ENCODE measurements around the gene KCTD7. TPM values are rescaled to one million over a fixed set of nuclear protein-coding genes. Genes with fewer than 3 reads are reported as not detected.

Gene KCTD7
- total RNA-seq, 1 experiment from 2014 or later = 5.5 TPM

- H3K27ac Mint-ChIP-seq (ENCODE audit: unreplicated experiment) = no peak overlapping the region
- H3K27me3 Mint-ChIP-seq (ENCODE audit: unreplicated experiment) = no peaks in the 10 kb centered on the region
- TF ChIP-seq CTCF (IDR thresholded peaks at IDR 0.05; ENCODE audit: unreplicated experiment) = no peak
- intact Hi-C loops (cut with micrococcal nuclease; ENCODE audit: unreplicated experiment) = no loop called here
- peaks cover 8% of the 10 kb centered on the region for H3K4me1 Mint-ChIP-seq (ENCODE audit: low read depth, unreplicated experiment)
- H3K4me3 Mint-ChIP-seq (ENCODE audit: low read depth, unreplicated experiment) = no peak overlapping the region
- no peak for DNase-seq
- H3K9me3 Mint-ChIP-seq (ENCODE audit: low read depth, unreplicated experiment) = no peaks in the 10 kb centered on the region
- CTCF ChIA-PET = no interaction called here
- no TSS peak for BruUV-seq (replicated peaks)
- H3K36me3 Mint-ChIP-seq (ENCODE audit: insufficient read depth, unreplicated experiment) = peaks cover 24% of the 10 kb centered on the region
These were observed 29.1 kb downstream of the KCTD7 start for GRCh38 chr7:66657798-66658197.

DNA sequence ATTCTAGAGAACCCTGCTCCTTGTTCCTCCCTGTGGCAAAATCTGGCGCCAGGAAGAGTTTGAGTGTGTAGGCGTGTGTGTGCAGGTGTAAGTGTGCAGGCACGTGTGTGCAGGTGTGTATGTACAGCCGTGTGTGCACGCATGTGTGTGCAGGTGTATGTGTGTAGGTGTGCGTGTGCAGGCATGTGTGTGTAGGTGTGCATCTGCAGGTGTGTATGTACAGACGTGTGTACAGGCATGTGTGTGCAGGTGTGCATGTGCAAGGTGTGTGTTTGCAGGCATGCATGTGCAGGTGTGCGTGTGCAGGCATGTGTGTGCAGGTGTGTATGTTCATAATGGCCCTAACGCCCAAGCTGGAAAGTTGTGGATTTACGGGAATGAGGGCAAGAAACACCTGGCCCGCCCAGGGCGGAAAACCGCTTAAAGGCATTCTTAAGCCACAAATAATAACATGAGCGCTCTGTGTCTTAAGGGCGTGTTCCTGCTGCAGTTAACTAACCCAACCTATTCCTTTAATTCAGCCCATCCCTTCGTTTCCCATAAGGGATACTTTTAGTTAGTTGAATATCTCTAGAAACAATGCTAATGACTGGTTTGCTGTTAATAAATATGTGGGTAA, 34.1 kb downstream of the KCTD7 start:
- CTCF ChIA-PET = no interaction called here
- Mint-ChIP-seq H3K4me3 (ENCODE audit: low read depth, unreplicated experiment) (no peak overlapping the region), H3K27me3 (ENCODE audit: unreplicated experiment) (no peaks in the 10 kb centered on the region), H3K9me3 (ENCODE audit: low read depth, unreplicated experiment) (no peaks in the 10 kb centered on the region), H3K36me3 (ENCODE audit: insufficient read depth, unreplicated experiment) (peaks cover 4% of the 10 kb centered on the region), H3K27ac (ENCODE audit: unreplicated experiment) (no peak overlapping the region), H3K4me1 (ENCODE audit: low read depth, unreplicated experiment) (no peaks in the 10 kb centered on the region)
- no TSS peak for BruUV-seq (replicated peaks)
- TF ChIP-seq CTCF (IDR thresholded peaks at IDR 0.05; ENCODE audit: unreplicated experiment) = no peak
- intact Hi-C loops (cut with micrococcal nuclease; ENCODE audit: unreplicated experiment) = no loop called here
- DNase-seq = no peak

GRCh38 chr7:66664590-66665293, 36.1 kb downstream of the KCTD7 start:
- TF ChIP-seq CTCF (IDR thresholded peaks at IDR 0.05; ENCODE audit: unreplicated experiment) = no peak
- Mint-ChIP-seq H3K9me3 (ENCODE audit: low read depth, unreplicated experiment) (no peaks in the 10 kb centered on the region), H3K36me3 (ENCODE audit: insufficient read depth, unreplicated experiment) (peaks cover 4% of the 10 kb centered on the region), H3K27ac (ENCODE audit: unreplicated experiment) (no peak overlapping the region), H3K4me1 (ENCODE audit: low read depth, unreplicated experiment) (no peaks in the 10 kb centered on the region), H3K27me3 (ENCODE audit: unreplicated experiment) (no peaks in the 10 kb centered on the region), H3K4me3 (ENCODE audit: low read depth, unreplicated experiment) (no peak overlapping the region)
- CTCF ChIA-PET = interaction anchor here (0.6 kb wide), 1 partner anchor 339 kb away, joined by 3 read pairs; no protein-coding TSS in a partner anchor
- DNase-seq = no peak
- BruUV-seq (replicated peaks) = no TSS peak
- intact Hi-C loops (cut with micrococcal nuclease; ENCODE audit: unreplicated experiment) = no loop called here

DNA sequence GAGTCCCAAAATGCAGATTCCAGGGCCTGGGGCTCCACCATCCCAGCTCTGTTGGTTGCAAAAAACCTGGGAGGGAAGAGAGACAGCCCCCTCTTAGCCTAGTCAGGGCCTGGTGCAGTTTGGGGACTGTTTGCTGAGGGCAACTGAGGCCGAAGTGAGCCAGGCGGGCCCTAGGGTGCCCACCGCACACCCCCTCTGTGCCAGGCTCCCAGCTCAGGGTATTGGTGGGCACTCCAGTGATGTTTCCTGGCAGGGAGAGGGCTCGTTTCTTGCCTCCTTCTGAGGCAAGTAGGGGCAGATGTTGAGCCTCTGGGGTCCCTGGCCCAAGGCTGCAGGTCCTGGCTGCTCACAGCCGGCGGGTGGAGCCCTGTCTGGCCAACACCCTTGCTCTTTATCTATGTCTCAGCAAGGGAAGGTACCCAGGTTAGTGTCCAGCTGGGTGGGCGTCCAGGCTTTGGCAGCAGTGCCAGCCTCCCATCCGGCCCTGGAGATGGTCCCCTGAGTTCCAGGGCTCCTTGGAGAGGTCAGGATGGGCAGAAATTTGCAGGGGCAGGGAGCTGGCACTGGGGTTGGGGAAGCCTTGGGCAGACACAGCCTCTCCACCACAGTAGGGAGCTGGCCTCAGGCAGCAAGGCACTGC, 37.8 kb downstream of the KCTD7 start:
- Mint-ChIP-seq H3K27me3 (ENCODE audit: unreplicated experiment) (no peaks in the 10 kb centered on the region), H3K9me3 (ENCODE audit: low read depth, unreplicated experiment) (no peaks in the 10 kb centered on the region), H3K27ac (ENCODE audit: unreplicated experiment) (no peak overlapping the region), H3K4me1 (ENCODE audit: low read depth, unreplicated experiment) (no peaks in the 10 kb centered on the region), H3K36me3 (ENCODE audit: insufficient read depth, unreplicated experiment) (peaks cover 4% of the 10 kb centered on the region), H3K4me3 (ENCODE audit: low read depth, unreplicated experiment) (no peak overlapping the region)
- TF ChIP-seq CTCF (IDR thresholded peaks at IDR 0.05; ENCODE audit: unreplicated experiment) = no peak
- no peak for DNase-seq
- no TSS peak for BruUV-seq (replicated peaks)
- CTCF ChIA-PET = no interaction called here
- intact Hi-C loops (cut with micrococcal nuclease; ENCODE audit: unreplicated experiment) = no loop called here

Data from Calu3 (cell line).